HL-60 (cell line): ENCODE results near the gene YIPF6.

Experiments used
- CTCF ChIP-seq: IDR thresholded peaks from one replicate; pipeline ENCODE4 v1.5.1; 2011; ENCODE audit warnings: low read length, control low read depth, inconsistent platforms; ENCODE audit not compliant: insufficient read depth
- GABPA ChIP-seq: IDR thresholded peaks from 2 replicates; pipeline ENCODE4 v1.6.1; 2012; ENCODE audit warnings: low read depth
- POLR2AphosphoS5 ChIP-seq: IDR thresholded peaks from 2 replicates; pipeline ENCODE4 v1.6.1; 2012; ENCODE audit warnings: low read depth
- REST ChIP-seq: IDR thresholded peaks from 2 replicates; pipeline ENCODE4 v1.6.1; 2012; ENCODE audit warnings: low read depth; ENCODE audit not compliant: insufficient replicate concordance
- SPI1 ChIP-seq: IDR thresholded peaks from 2 replicates; pipeline ENCODE4 v1.6.1; 2012; ENCODE audit warnings: low read depth, mild to moderate bottlenecking, borderline replicate concordance

- TF ChIP-seq CTCF (no peak), GABPA (no peak), REST (no peak), SPI1 (no peak), POLR2AphosphoS5 (no peak)
These were observed 7.8 kb downstream of the YIPF6 start for GRCh38 chrX:68506649-68507048.
